ENCODE results near the gene TAS1R3.

Gene TAS1R3

GRCh38 chr1:1342061-1342562, 11.0 kb downstream of the TAS1R3 start:
- H3K27ac ChIP-seq: no peak overlapping the region

GRCh38 chr1:1342584-1343115, 11.6 kb downstream of the TAS1R3 start:
- H3K27ac ChIP-seq: no peak overlapping the region
- no peak for TF ChIP-seq CTCF (conservative IDR thresholded peaks at IDR 0.05)

More at GRCh38 chr1:1342061-1342562, 11.0 kb downstream of the TAS1R3 start:
- TF ChIP-seq CTCF (conservative IDR thresholded peaks at IDR 0.05): no peak

GRCh38 chr1:1343811-1344421, 12.8 kb downstream of the TAS1R3 start:
- no peak for TF ChIP-seq CTCF (conservative IDR thresholded peaks at IDR 0.05)
- H3K27ac ChIP-seq: peak overlapping the region; percentile 93; the same call in 1 of the 2 replicates

- TF ChIP-seq CTCF (conservative IDR thresholded peaks at IDR 0.05): peak; percentile 82
- peak overlapping the region; percentile 93 for H3K27ac ChIP-seq
These were observed 13.7 kb downstream of the TAS1R3 start for GRCh38 chr1:1344655-1345361.

- no peak for TF ChIP-seq CTCF (conservative IDR thresholded peaks at IDR 0.05)
- peak overlapping the region; percentile 93 for H3K27ac ChIP-seq
These were observed 14.3 kb downstream of the TAS1R3 start for GRCh38 chr1:1345384-1345783.

GRCh38 chr1:1345860-1346500, 14.9 kb downstream of the TAS1R3 start:
- peak overlapping the region; percentile 93; the same call in 1 of the 2 replicates for H3K27ac ChIP-seq
- TF ChIP-seq CTCF (conservative IDR thresholded peaks at IDR 0.05): no peak

- H3K27ac ChIP-seq: peak overlapping the region; percentile 93; the same call in 1 of the 2 replicates
- TF ChIP-seq CTCF (conservative IDR thresholded peaks at IDR 0.05): no peak
These were observed 15.4 kb downstream of the TAS1R3 start for GRCh38 chr1:1346501-1346890.

Data from VCaP (cell line).